ENCODE data around the gene ZNF784. TPM values are rescaled to one million over a fixed set of nuclear protein-coding genes. Genes with fewer than 3 reads are reported as not detected.

Gene ZNF784
- total and polyA plus RNA-seq, 2 of the 13 experiments (the other 11 are each of a cell fraction or from before 2014, with no cell fraction given): 4.1 to 4.2 TPM

DNA sequence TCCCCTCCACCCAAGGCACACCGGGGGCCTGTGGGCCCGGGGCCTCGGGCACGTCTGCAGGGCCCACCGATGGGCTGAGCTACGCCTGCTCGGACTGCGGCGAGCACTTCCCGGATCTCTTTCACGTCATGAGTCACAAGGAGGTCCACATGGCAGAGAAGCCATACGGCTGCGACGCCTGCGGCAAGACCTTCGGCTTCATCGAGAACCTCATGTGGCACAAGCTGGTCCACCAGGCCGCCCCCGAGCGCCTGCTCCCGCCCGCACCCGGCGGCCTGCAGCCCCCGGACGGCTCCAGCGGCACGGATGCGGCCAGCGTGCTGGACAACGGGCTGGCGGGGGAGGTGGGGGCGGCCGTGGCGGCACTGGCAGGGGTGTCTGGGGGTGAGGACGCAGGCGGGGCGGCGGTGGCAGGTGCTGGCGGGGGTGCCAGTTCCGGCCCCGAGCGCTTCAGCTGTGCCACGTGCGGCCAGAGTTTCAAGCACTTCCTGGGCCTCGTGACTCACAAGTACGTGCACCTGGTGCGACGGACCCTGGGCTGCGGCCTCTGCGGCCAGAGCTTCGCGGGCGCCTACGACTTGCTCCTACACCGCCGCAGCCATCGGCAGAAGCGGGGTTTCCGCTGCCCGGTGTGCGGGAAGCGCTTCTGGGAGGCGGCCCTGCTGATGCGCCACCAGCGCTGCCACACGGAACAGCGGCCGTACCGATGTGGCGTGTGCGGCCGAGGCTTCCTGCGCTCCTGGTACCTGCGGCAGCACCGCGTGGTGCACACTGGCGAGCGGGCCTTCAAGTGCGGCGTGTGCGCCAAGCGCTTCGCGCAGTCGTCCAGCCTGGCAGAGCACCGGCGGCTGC, 8.6 kb downstream of the ZNF784 start:
- intact Hi-C loops (cut with micrococcal nuclease; ENCODE audit: unreplicated experiment) (no loop called here), in situ Hi-C loops (cut with HindIII; ENCODE audit: extremely low pct_ligation_motif_present, low pct_unique_long_range_greater_than_20kb) (no loop called here)
- Histone ChIP-seq H3K9ac (ENCODE audit: insufficient read depth, low read depth, low read length) (no peak overlapping the region), H3K27me3 (ENCODE audit: control insufficient read depth in 1 of 2, insufficient read depth in 2 of 2, low read length in 2 of 2) (no peaks in the 10 kb centered on the region), H3K4me3 (replicated peaks in 1 of 3; ENCODE audit: insufficient read depth in 1 of 3, low read depth in 2 of 3, low read length in 3 of 3) (no peak overlapping the region), H3K9me3 (ENCODE audit: low read length) (no peaks in the 10 kb centered on the region), H4K20me1 (ENCODE audit: insufficient read depth, low read length) (no peaks in the 10 kb centered on the region), H3K27ac (ENCODE audit: extremely low read length, insufficient read depth, low read length) (no peak overlapping the region), H3K79me2 (ENCODE audit: insufficient read depth, low read length) (no peaks in the 10 kb centered on the region), H3K4me2 (ENCODE audit: low read depth, low read length) (no peak overlapping the region), H3K4me1 (ENCODE audit: insufficient read depth, low read length) (peaks cover 8% of the 10 kb centered on the region), H2AFZ (ENCODE audit: low read length) (no peak overlapping the region), H3K36me3 (replicated peaks in 1 of 2; ENCODE audit: control insufficient read depth in 1 of 2, insufficient read depth in 2 of 2, low read length in 2 of 2) (peaks cover 2% of the 10 kb centered on the region in 2 experiments; a peak in 1 of 5 replicates)
- BruUV-seq (replicated peaks): no TSS peak
- FAIRE-seq: no peak
- no peak for DNase-seq (ENCODE audit: low spot score)
- TF ChIP-seq IRX3 (CRISPR knock-in tag; IDR thresholded peaks at IDR 0.05; ENCODE audit: borderline replicate concordance, low read depth) (no peak), YY1 (IDR thresholded peaks at IDR 0.05; ENCODE audit: insufficient read depth, insufficient replicate concordance, low read depth, low read length) (no peak), ZNF780A (CRISPR knock-in tag; IDR thresholded peaks at IDR 0.05) (no peak), ZMAT3 (CRISPR knock-in tag; conservative IDR thresholded peaks at IDR 0.05) (no peak), HNRNPLL (IDR thresholded peaks at IDR 0.05; ENCODE audit: low read depth, low read length, poor library complexity, severe bottlenecking) (no peak), ZBTB42 (CRISPR knock-in tag; IDR thresholded peaks at IDR 0.05) (no peak), MIER2 (CRISPR knock-in tag; IDR thresholded peaks at IDR 0.05) (no peak), SMARCE1 (IDR thresholded peaks at IDR 0.05; ENCODE audit: borderline replicate concordance) (no peak)
- ChIA-PET POLR2A (no interaction called here), CTCF (ENCODE audit: low intra/inter-chr PET ratio, low total read pairs) (no interaction called here)
- ATAC-seq: no peak
- 97% methylated on average over 38 of the region's 88 CpGs for WGBS (ENCODE audit: low lambda C conversion rate)

Measured in HepG2 (cell line).